GM12892 (cell line): ENCODE results near the gene LINC00632.

Experiments
- DNase-seq: peaks from one replicate; pipeline ENCODE4 v3.0.0; 2011; ENCODE audit not compliant: insufficient read length
- FAIRE-seq: peaks from 2 replicates; lab custom pipeline; 2011; peaks lifted over from hg19 to GRCh38; lab: Jason Lieb, UNC
- POLR2A ChIP-seq: IDR thresholded peaks from 2 replicates; pipeline ENCODE4 v1.6.1; 2011; ENCODE audit warnings: low read depth, low read length, control low read depth
- POLR2AphosphoS5 ChIP-seq: IDR thresholded peaks from 2 replicates; pipeline ENCODE4 v1.6.1; 2011; ENCODE audit warnings: low read depth, low read length, control low read depth
- TAF1 ChIP-seq: IDR thresholded peaks from 2 replicates; pipeline ENCODE4 v1.6.1; 2011; ENCODE audit warnings: low read depth, mild to moderate bottlenecking, control low read depth, low read length, borderline replicate concordance

The LINC00632 gene

GRCh38 chrX:140715787-140716186, 6.2 kb downstream of the LINC00632 start:
- TF ChIP-seq POLR2A (no peak), POLR2AphosphoS5 (no peak), TAF1 (no peak)
- peak; percentile 5 for FAIRE-seq
- DNase-seq = no peak

GRCh38 chrX:140723121-140723715, 13.7 kb downstream of the LINC00632 start:
- no peak for TF ChIP-seq TAF1
- TF ChIP-seq POLR2A = no peak
- TF ChIP-seq POLR2AphosphoS5 = no peak
- no peak for DNase-seq
- FAIRE-seq = peak; percentile 80

- FAIRE-seq (no peak), DNase-seq (no peak)
- TF ChIP-seq POLR2AphosphoS5 (no peak), TAF1 (no peak), POLR2A (no peak)
Measured at GRCh38 chrX:140724309-140724708, 14.8 kb downstream of the LINC00632 start.

- no peak for DNase-seq
- FAIRE-seq = peak; percentile 92
- TF ChIP-seq TAF1 (no peak), POLR2AphosphoS5 (no peak), POLR2A (no peak)
Measured at GRCh38 chrX:140724736-140725135, 15.2 kb downstream of the LINC00632 start.

GRCh38 chrX:140725500-140725899, 15.9 kb downstream of the LINC00632 start:
- no peak for FAIRE-seq
- TF ChIP-seq POLR2A (no peak), POLR2AphosphoS5 (no peak), TAF1 (no peak)

GRCh38 chrX:140733766-140734342, 24.3 kb downstream of the LINC00632 start:
- FAIRE-seq (peak; percentile 94), DNase-seq (no peak)
- TF ChIP-seq POLR2A = no peak
- TF ChIP-seq TAF1 = no peak
- TF ChIP-seq POLR2AphosphoS5 = no peak

More at GRCh38 chrX:140725500-140725899, 15.9 kb downstream of the LINC00632 start:
- no peak for DNase-seq

GRCh38 chrX:140744085-140744484, 34.5 kb downstream of the LINC00632 start:
- FAIRE-seq = no peak
- TF ChIP-seq TAF1 (no peak), POLR2A (no peak), POLR2AphosphoS5 (no peak)
- no peak for DNase-seq

GRCh38 chrX:140756941-140757340, 47.4 kb downstream of the LINC00632 start:
- TF ChIP-seq POLR2A (no peak), TAF1 (no peak), POLR2AphosphoS5 (no peak)
- FAIRE-seq (no peak), DNase-seq (no peak)

GRCh38 chrX:140762061-140762460, 52.5 kb downstream of the LINC00632 start:
- TF ChIP-seq POLR2AphosphoS5 = no peak
- no peak for TF ChIP-seq TAF1
- no peak for TF ChIP-seq POLR2A
- peak; percentile 56 for FAIRE-seq
- no peak for DNase-seq

GRCh38 chrX:140764401-140764919, 54.9 kb downstream of the LINC00632 start:
- TF ChIP-seq TAF1 (no peak), POLR2AphosphoS5 (no peak), POLR2A (no peak)
- FAIRE-seq (no peak), DNase-seq (no peak)

- TF ChIP-seq POLR2A = no peak
- TF ChIP-seq TAF1 = no peak
- no peak for TF ChIP-seq POLR2AphosphoS5
- DNase-seq = no peak
- no peak for FAIRE-seq
Measured at GRCh38 chrX:140765043-140765784, 55.7 kb downstream of the LINC00632 start.
